ENCODE measurements around the gene MIDN. TPM values are rescaled to one million over a fixed set of nuclear protein-coding genes. Genes with fewer than 3 reads are reported as not detected.

The MIDN gene
- total RNA-seq, 1 experiment from 2014 or later = 118 TPM

GRCh38 chr19:1281569-1282287 is 33.3 kb downstream of the MIDN start:
- no TSS peak for BruUV-seq (replicated peaks)
- Histone ChIP-seq H3K36me3 (ENCODE audit: control insufficient read depth, insufficient read depth, low read length) (no peaks in the 10 kb centered on the region), H3K27ac (ENCODE audit: low read length) (no peak overlapping the region), H3K9me3 (ENCODE audit: control insufficient read depth, insufficient read depth, low read depth, low read length) (no peaks in the 10 kb centered on the region), H3K27me3 (ENCODE audit: control insufficient read depth, insufficient read depth, low read length) (no peaks in the 10 kb centered on the region), H3K4me1 (ENCODE audit: control insufficient read depth, insufficient read depth, low read length) (peaks cover 2% of the 10 kb centered on the region; the same call in 1 of the 2 replicates), H3K4me3 (ENCODE audit: low read depth in 2 of 2, low read length in 2 of 2) (no peak overlapping the region)
- DNase-seq (ENCODE audit: low read depth, low spot score) = no peak
- ChIA-PET POLR2A (no interaction called here), CTCF (no interaction called here)
- in situ Hi-C loops (cut with HindIII; ENCODE audit: low pct_unique_long_range_greater_than_20kb, low sequenced_read_pairs) (no loop called here), intact Hi-C loops (cut with micrococcal nuclease; ENCODE audit: unreplicated experiment) (no loop called here)
- no peak for ATAC-seq
- TF ChIP-seq REST (IDR thresholded peaks at IDR 0.05; ENCODE audit: insufficient read depth in 1 of 2, low read depth in 2 of 2, low read length in 1 of 2) = no peak
- TF ChIP-seq, protein P1, sequence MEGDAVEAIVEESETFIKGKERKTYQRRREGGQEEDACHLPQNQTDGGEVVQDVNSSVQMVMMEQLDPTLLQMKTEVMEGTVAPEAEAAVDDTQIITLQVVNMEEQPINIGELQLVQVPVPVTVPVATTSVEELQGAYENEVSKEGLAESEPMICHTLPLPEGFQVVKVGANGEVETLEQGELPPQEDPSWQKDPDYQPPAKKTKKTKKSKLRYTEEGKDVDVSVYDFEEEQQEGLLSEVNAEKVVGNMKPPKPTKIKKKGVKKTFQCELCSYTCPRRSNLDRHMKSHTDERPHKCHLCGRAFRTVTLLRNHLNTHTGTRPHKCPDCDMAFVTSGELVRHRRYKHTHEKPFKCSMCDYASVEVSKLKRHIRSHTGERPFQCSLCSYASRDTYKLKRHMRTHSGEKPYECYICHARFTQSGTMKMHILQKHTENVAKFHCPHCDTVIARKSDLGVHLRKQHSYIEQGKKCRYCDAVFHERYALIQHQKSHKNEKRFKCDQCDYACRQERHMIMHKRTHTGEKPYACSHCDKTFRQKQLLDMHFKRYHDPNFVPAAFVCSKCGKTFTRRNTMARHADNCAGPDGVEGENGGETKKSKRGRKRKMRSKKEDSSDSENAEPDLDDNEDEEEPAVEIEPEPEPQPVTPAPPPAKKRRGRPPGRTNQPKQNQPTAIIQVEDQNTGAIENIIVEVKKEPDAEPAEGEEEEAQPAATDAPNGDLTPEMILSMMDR (IDR thresholded peaks at IDR 0.05) = no peak
- no peak for TF ChIP-seq TCF7L2 (IDR thresholded peaks at IDR 0.05; ENCODE audit: low read depth, low read length)
- no peak for TF ChIP-seq SIN3A (IDR thresholded peaks at IDR 0.05; ENCODE audit: borderline replicate concordance, insufficient read depth, low read depth, low read length)
- no peak for TF ChIP-seq POLR2AphosphoS5 (IDR thresholded peaks at IDR 0.05; ENCODE audit: low read depth, low read length)

DNA sequence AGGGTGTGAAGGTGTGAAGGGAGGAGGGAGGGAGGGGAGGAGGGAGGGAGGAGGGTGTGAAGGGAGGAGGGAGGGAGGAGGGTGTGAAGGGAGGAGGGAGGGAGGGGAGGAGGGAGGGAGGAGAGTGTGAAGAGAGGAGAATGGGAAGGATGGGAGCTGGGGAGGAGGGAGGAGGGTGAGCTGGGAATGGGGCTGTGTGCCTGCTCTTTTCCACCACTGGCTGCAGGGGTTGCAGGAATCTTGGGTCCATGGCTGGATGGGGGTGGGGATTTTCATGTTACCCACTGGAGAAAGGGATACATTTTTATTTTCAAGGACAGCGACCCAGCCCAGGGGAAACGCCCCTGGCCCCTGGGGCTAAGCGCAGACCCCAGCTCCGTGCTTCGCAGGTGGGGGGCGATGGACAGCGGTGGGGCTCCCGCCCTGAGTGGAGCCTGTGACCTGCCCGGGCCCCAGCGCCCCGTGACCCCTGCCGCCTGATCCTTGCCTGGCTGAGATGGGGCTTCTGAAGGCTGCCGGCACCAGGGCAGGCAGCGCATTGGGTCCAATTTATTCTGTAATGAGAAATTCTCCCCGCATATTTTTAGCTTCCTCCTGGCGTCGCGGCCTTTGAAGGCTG is 34.3 kb downstream of the MIDN start:
- POLR2A ChIA-PET = no interaction called here
- Histone ChIP-seq H3K4me1 (ENCODE audit: control insufficient read depth, insufficient read depth, low read length) (peaks cover 2% of the 10 kb centered on the region), H3K4me3 (ENCODE audit: low read depth in 2 of 2, low read length in 2 of 2) (no peak overlapping the region), H3K9me3 (ENCODE audit: control insufficient read depth, insufficient read depth, low read depth, low read length) (no peaks in the 10 kb centered on the region), H3K27me3 (ENCODE audit: control insufficient read depth, insufficient read depth, low read length) (no peaks in the 10 kb centered on the region), H3K36me3 (ENCODE audit: control insufficient read depth, insufficient read depth, low read length) (no peaks in the 10 kb centered on the region), H3K27ac (ENCODE audit: low read length) (no peak overlapping the region)
- BruUV-seq (replicated peaks) = no TSS peak
- TF ChIP-seq REST (IDR thresholded peaks at IDR 0.05; ENCODE audit: insufficient read depth in 1 of 2, low read depth in 2 of 2, low read length in 1 of 2) (no peak), POLR2AphosphoS5 (IDR thresholded peaks at IDR 0.05; ENCODE audit: low read depth, low read length) (no peak), TCF7L2 (IDR thresholded peaks at IDR 0.05; ENCODE audit: low read depth, low read length) (no peak), SIN3A (IDR thresholded peaks at IDR 0.05; ENCODE audit: borderline replicate concordance, insufficient read depth, low read depth, low read length) (no peak)
- TF ChIP-seq, protein P1 (IDR thresholded peaks at IDR 0.05) = no peak
- in situ Hi-C loops (cut with HindIII; ENCODE audit: low pct_unique_long_range_greater_than_20kb, low sequenced_read_pairs) = no loop called here
- no peak for DNase-seq (ENCODE audit: low read depth, low spot score)
- CTCF ChIA-PET = interaction anchor here (0.6 kb wide), 1 partner anchor 31 kb away, joined by 15 read pairs; no protein-coding TSS in a partner anchor
- no peak for ATAC-seq
- intact Hi-C loops (cut with micrococcal nuclease; ENCODE audit: unreplicated experiment) = no loop called here

Measured in Panc1 (cell line).